BLaER1 (cell line): ENCODE data around the gene CENPU.
"Not testable (repeated sequence)": the region's sequence is repeated elsewhere in the genome, so short reads cannot be mapped to it uniquely, and the experiment has no call there.

ENCODE experiments used
- H3K27ac ChIP-seq: shearing (Covaris generic); formaldehyde crosslinking; 2 replicates; pipeline ENCODE4 v1.8.1; 2022
- H3K27me3 ChIP-seq: shearing (Covaris generic); formaldehyde crosslinking; 2 replicates; pipeline ENCODE4 v1.8.1; 2022
- H3K36me3 ChIP-seq: shearing (Covaris generic); formaldehyde crosslinking; 2 replicates; pipeline ENCODE4 v1.8.1; 2022
- H3K4me1 ChIP-seq: shearing (Covaris generic); formaldehyde crosslinking; 2 replicates; pipeline ENCODE4 v1.8.1; 2022
- H3K4me2 ChIP-seq: shearing (Covaris generic); formaldehyde crosslinking; 2 replicates; pipeline ENCODE4 v1.8.1; 2022
- H3K4me3 ChIP-seq: shearing (Covaris generic); formaldehyde crosslinking; 2 replicates; pipeline ENCODE4 v1.8.1; 2022
- H3K9ac ChIP-seq: shearing (Covaris generic); formaldehyde crosslinking; 2 replicates; pipeline ENCODE4 v1.8.1; 2022
- H3K9me3 ChIP-seq: shearing (Covaris generic); formaldehyde crosslinking; 2 replicates; pipeline ENCODE4 v1.8.1; 2022
- H4K20me1 ChIP-seq: shearing (Covaris generic); formaldehyde crosslinking; 2 replicates; pipeline ENCODE4 v1.8.1; 2022
- Cebpa-rat ChIP-seq: shearing (Covaris generic); IDR thresholded peaks from 2 replicates; pipeline ENCODE4 v1.8.1; 2022

CENPU gene

DNA sequence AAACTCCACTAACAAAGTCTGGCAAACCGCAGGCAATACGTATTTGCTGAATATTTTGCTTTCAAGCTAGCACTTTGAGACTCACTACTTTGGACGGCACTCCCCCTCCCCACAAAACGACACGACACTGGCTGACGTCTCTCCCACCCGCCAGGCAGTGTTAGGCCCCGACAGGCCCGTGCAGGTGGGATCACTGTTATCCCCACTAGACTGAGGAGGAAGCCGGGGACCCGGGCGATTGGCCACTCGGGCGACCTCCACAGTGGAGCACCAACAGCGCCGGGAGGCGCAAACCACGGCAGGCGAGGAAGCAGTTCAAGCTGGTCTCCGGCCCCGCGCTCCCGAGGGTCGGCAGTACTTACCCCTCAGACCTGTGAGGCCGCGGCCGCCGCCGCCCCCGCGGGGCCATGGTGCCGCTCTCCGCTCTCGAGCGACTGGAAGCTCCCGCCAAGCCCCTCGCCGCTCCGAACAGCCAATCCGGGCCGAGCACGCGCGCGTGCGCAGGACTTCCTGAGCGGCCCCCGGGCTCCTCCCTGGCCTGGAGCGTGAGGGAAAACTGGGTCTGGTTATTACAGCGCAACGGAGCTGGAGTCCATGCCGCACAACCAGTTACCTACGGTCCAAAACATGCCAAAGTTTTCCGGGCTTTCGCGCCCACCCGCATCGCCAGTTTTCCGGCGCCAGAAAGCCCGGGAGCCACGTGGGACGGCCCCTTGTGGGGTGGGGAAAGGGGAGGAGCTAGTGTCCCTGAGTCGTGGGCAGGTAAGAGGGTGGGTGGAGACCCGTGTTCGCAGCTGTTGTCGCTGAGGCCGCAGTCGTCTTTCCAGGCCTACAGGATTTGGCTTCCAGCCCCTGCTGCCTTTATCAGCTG, at the start of gene CENPU:
Gene CENPU (minus strand): TSS at position 443 of the 871 bp plus-strand sequence. CDS start 34 bp downstream, at position 409.
- Histone ChIP-seq H3K9me3 (no peaks in the 10 kb centered on the region), H4K20me1 (peaks cover 37% of the 10 kb centered on the region), H3K4me2 (peak within 1 kb of the TSS; percentile 94), H3K36me3 (peaks cover 18% of the 10 kb centered on the region), H3K9ac (peak within 1 kb of the TSS; percentile 90), H3K4me1 (peaks cover 44% of the 10 kb centered on the region), H3K27ac (peak within 1 kb of the TSS; percentile 93), H3K4me3 (peak within 1 kb of the TSS; percentile 87), H3K27me3 (no peaks in the 10 kb centered on the region)
- no peak for TF ChIP-seq Cebpa-rat

DNA sequence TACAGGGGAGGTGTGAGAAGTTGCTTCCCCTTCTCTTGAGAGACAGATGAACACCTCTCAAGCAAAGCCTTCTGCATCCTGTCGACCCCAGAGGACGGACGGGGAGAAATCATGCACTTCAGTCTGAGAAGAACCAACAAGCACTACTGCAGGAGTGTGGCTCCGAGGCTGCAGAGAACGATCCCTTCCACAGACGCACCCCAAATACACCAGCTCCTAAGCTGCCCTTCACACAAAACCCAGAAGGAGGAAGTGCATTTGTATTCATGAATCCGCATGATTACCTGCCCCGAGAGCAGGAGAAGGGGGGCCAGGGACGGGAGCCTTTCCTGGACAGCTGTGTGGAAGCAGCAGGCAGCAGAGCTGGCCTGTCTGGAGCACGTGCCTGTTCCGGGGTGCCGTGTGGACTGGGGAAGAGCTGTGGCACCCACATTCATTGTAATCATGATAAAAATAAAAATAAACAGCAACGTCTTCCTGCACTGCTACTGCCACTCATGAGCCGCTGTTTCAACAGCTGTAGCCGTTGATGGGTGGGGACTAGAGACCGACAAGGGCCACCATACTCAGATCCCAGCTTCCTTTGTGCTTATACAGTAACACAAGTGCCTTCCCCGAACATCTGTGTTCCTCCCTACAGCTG, 49.0 kb upstream of the CENPU start:
- Histone ChIP-seq H3K4me3 (peak overlapping the region; percentile 45), H3K4me1 (peaks cover 26% of the 10 kb centered on the region), H3K9ac (peak overlapping the region; percentile 45; the same call in 1 of the 2 replicates), H3K4me2 (peak overlapping the region; percentile 88), H3K36me3 (peaks cover 19% of the 10 kb centered on the region), H3K27me3 (no peaks in the 10 kb centered on the region), H4K20me1 (no peaks in the 10 kb centered on the region), H3K27ac (peak overlapping the region; percentile 75), H3K9me3 (peaks cover 10% of the 10 kb centered on the region)
- no peak for TF ChIP-seq Cebpa-rat

DNA sequence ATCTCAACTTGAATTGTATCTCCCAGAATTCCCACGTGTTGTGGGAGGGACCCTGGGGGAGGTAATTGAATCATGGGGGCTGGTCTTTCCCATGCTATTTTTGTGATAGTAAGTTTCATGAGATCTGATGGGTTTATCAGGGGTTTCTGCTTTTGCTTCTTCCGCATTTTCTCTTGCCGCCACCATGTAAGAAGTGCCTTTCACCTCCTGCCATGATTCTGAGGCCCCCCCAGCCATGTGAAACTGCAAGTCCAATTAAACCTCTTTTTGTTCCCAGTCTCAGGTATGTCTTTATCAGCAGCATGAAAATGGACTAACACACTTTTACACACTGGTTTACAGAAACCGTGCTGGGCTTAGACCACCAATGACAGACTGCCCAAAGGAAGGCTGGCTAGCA, 45.3 kb upstream of the CENPU start:
- Histone ChIP-seq H3K9me3 (peaks cover 10% of the 10 kb centered on the region), H3K4me1 (peaks cover 26% of the 10 kb centered on the region)
- not testable (repeated sequence) for H3K4me3 ChIP-seq, H3K27me3 ChIP-seq, H3K9ac ChIP-seq, H3K36me3 ChIP-seq, H3K4me2 ChIP-seq, H3K27ac ChIP-seq, H4K20me1 ChIP-seq

GRCh38 chr4:184778325-184778724, 44.4 kb upstream of the CENPU start:
- Histone ChIP-seq H3K4me2 (no peak overlapping the region), H3K27me3 (no peaks in the 10 kb centered on the region), H3K4me3 (no peak overlapping the region), H4K20me1 (no peaks in the 10 kb centered on the region), H3K9me3 (peaks cover 10% of the 10 kb centered on the region), H3K4me1 (peaks cover 20% of the 10 kb centered on the region), H3K27ac (no peak overlapping the region), H3K36me3 (no peaks in the 10 kb centered on the region; the same call in 1 of the 2 replicates), H3K9ac (no peak overlapping the region)
- TF ChIP-seq Cebpa-rat: no peak

GRCh38 chr4:184776821-184777220, 42.9 kb upstream of the CENPU start:
- Histone ChIP-seq H3K27ac (no peak overlapping the region), H3K9me3 (peaks cover 10% of the 10 kb centered on the region), H3K36me3 (no peaks in the 10 kb centered on the region; the same call in 1 of the 2 replicates), H3K4me2 (no peak overlapping the region), H3K27me3 (no peaks in the 10 kb centered on the region), H3K9ac (no peak overlapping the region), H3K4me3 (no peak overlapping the region), H3K4me1 (peaks cover 5% of the 10 kb centered on the region), H4K20me1 (no peaks in the 10 kb centered on the region)
- no peak for TF ChIP-seq Cebpa-rat

DNA sequence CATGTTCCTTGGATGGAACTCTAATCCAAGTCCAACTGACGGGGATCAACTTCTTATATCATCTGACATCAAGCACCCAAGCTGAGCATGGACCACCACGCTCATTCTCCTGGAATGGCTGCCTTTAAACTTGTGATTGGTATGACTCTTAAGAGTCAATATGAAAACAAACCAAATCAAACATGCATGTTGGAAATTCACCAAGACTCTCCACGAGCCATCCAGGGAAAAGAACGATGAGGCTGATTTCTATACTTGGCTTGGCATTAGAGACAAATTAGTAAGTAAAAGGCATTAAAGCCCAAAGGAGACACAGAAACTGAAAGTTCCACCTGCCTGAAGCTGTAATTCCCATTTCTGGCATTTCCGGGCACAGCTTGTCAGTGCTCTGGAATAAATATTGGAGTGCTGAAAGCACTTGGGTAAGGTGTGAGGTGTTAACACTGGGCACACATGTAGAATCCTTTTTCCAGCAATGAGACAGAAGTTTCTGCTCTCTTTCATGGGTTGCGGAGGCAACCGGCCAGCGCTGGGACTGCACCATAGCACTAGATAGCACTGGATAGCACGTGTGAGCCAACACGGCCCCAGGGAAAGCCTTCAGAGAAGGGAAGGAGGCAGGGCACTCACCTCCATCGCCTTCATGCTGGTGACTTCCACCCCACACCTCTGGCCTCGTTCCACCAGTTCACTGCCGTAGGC, 42.1 kb upstream of the CENPU start:
- H3K36me3 ChIP-seq: no peaks in the 10 kb centered on the region; the same call in 1 of the 2 replicates
- no peak overlapping the region for H3K27ac ChIP-seq
- H3K27me3 ChIP-seq: no peaks in the 10 kb centered on the region
- H4K20me1 ChIP-seq: no peaks in the 10 kb centered on the region
- peaks cover 10% of the 10 kb centered on the region for H3K9me3 ChIP-seq
- H3K9ac ChIP-seq: no peak overlapping the region
- no peak overlapping the region for H3K4me3 ChIP-seq
- H3K4me2 ChIP-seq: no peak overlapping the region
- TF ChIP-seq Cebpa-rat: no peak
- H3K4me1 ChIP-seq: no peaks in the 10 kb centered on the region

GRCh38 chr4:184774152-184774551, 40.3 kb upstream of the CENPU start:
- Histone ChIP-seq H3K27ac (no peak overlapping the region), H3K4me1 (no peaks in the 10 kb centered on the region), H3K9me3 (peaks cover 3% of the 10 kb centered on the region), H3K4me3 (no peak overlapping the region), H3K9ac (no peak overlapping the region), H4K20me1 (no peaks in the 10 kb centered on the region), H3K4me2 (no peak overlapping the region), H3K27me3 (no peaks in the 10 kb centered on the region), H3K36me3 (no peaks in the 10 kb centered on the region; the same call in 1 of the 2 replicates)
- no peak for TF ChIP-seq Cebpa-rat

GRCh38 chr4:184771416-184771815, 37.5 kb upstream of the CENPU start:
- H4K20me1 ChIP-seq: no peaks in the 10 kb centered on the region
- no peak overlapping the region for H3K9ac ChIP-seq
- no peak for TF ChIP-seq Cebpa-rat
- no peak overlapping the region for H3K4me3 ChIP-seq
- H3K27me3 ChIP-seq: no peaks in the 10 kb centered on the region
- no peak overlapping the region for H3K27ac ChIP-seq
- H3K9me3 ChIP-seq: no peaks in the 10 kb centered on the region
- H3K36me3 ChIP-seq: peaks cover 17% of the 10 kb centered on the region
- H3K4me2 ChIP-seq: no peak overlapping the region
- no peaks in the 10 kb centered on the region for H3K4me1 ChIP-seq

GRCh38 chr4:184769141-184769765, 35.4 kb upstream of the CENPU start:
- Histone ChIP-seq H3K27me3 (no peaks in the 10 kb centered on the region), H3K4me3 (no peak overlapping the region), H3K4me2 (no peak overlapping the region), H4K20me1 (no peaks in the 10 kb centered on the region), H3K36me3 (peaks cover 38% of the 10 kb centered on the region), H3K9ac (no peak overlapping the region), H3K9me3 (no peaks in the 10 kb centered on the region), H3K27ac (no peak overlapping the region), H3K4me1 (no peaks in the 10 kb centered on the region)
- TF ChIP-seq Cebpa-rat: no peak
